ENCODE measurements around the gene CPXM2. TPM values are rescaled to one million over a fixed set of nuclear protein-coding genes. Genes with fewer than 3 reads are reported as not detected.

CPXM2 gene
- total RNA-seq, 1 donor from 2014 or later: 9.7 TPM

DNA sequence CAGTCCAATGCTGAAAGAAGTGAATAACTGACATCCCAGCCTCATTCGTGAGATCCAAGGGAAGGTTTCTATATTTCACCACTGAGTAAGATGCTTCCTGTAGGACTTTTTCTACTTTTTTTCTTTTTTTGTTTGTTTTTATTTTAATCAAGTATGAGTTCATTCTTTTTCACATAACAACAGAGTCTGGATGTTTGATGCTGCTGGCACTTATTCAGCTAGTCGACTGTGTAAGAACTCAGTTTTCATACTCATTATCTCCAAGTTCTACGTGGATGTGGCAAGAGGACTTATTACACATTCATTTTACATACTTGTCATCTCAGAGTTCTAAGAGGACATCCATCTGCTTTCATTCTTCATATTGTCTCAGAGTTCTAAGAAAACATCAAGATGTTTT, 86.9 kb downstream of the CPXM2 start:
- Histone ChIP-seq H3K4me1 (no peaks in the 10 kb centered on the region), H3K27ac (no peak overlapping the region), H3K4me3 (no peak overlapping the region), H3K36me3 (no peaks in the 10 kb centered on the region), H3K9me3 (no peaks in the 10 kb centered on the region), H3K27me3 (no peaks in the 10 kb centered on the region)
- ATAC-seq (no peak), DNase-seq (no peak)
- intact Hi-C loops (cut with DNase I): no loop called here
- TF ChIP-seq, protein P1, sequence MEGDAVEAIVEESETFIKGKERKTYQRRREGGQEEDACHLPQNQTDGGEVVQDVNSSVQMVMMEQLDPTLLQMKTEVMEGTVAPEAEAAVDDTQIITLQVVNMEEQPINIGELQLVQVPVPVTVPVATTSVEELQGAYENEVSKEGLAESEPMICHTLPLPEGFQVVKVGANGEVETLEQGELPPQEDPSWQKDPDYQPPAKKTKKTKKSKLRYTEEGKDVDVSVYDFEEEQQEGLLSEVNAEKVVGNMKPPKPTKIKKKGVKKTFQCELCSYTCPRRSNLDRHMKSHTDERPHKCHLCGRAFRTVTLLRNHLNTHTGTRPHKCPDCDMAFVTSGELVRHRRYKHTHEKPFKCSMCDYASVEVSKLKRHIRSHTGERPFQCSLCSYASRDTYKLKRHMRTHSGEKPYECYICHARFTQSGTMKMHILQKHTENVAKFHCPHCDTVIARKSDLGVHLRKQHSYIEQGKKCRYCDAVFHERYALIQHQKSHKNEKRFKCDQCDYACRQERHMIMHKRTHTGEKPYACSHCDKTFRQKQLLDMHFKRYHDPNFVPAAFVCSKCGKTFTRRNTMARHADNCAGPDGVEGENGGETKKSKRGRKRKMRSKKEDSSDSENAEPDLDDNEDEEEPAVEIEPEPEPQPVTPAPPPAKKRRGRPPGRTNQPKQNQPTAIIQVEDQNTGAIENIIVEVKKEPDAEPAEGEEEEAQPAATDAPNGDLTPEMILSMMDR (IDR thresholded peaks at IDR 0.05): no peak

DNA sequence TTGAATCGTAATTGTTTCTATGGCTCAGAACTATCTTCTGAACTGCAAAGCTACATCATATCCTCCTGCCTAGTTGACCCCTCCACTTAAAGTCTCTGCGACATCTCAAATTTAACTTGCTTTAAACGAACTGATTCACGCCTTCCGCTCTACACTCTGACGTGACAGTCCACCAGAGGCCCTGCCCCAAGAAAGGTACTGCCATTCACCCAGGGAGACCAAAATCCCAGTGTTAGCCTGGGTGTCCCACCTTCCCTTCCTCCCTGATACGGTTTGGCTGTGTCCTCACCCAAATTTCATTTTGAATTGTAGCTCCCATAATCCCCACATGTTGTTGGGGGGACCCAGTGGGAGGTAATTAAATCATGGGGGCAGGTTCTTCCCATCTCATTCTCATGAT, 90.8 kb downstream of the CPXM2 start:
- DNase-seq (no peak), ATAC-seq (no peak)
- TF ChIP-seq, protein P1 (IDR thresholded peaks at IDR 0.05): no peak
- Histone ChIP-seq H3K9me3 (no peaks in the 10 kb centered on the region), H3K36me3 (no peaks in the 10 kb centered on the region), H3K4me1 (no peaks in the 10 kb centered on the region), H3K27ac (no peak overlapping the region), H3K4me3 (no peak overlapping the region), H3K27me3 (no peaks in the 10 kb centered on the region)
- intact Hi-C loops (cut with DNase I): no loop called here

DNA sequence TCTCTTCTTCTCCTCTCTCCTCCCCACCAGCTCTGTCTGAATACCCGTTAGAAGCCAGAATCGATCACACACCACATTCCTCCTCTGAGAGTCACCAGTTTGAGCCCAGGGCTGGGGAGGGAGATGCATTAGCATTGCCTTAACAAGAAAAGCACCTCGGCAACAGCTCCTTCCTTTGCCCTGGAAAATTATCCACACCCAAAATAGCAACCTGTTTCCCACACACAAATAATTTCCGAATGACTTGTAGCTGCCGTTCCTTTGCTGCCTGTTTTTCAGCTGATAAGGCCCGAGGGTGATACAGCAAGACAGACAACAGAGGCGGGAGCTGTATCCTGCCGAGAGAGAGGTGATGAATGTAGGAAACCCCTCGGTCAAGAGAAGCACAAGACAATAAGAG, 91.3 kb downstream of the CPXM2 start:
- Histone ChIP-seq H3K27me3 (no peaks in the 10 kb centered on the region), H3K36me3 (no peaks in the 10 kb centered on the region), H3K4me3 (no peak overlapping the region), H3K9me3 (no peaks in the 10 kb centered on the region), H3K27ac (no peak overlapping the region), H3K4me1 (no peaks in the 10 kb centered on the region)
- DNase-seq (no peak), ATAC-seq (no peak)
- TF ChIP-seq, protein P1 (IDR thresholded peaks at IDR 0.05): no peak
- intact Hi-C loops (cut with DNase I): no loop called here

DNA sequence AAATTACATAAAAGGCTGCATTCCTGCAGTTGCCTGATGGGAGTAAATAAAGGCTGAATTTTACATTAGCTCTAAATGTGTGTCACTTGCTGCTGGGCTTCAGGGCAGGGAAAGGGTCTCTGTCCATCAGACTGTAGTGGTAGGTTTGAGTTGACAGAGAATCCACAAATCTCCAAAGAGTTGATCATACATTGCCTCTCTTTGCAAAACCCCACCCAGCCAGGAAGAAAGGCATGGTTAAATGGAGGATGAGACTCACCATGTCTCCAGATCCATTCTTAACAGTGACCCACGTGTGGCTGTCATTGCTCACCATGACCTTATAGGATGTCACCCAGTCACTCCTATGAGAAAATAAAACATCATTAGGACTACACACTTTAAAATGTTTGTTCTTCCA, 92.8 kb downstream of the CPXM2 start:
- no peak for ATAC-seq
- intact Hi-C loops (cut with DNase I): no loop called here
- Histone ChIP-seq H3K4me1 (no peaks in the 10 kb centered on the region), H3K9me3 (no peaks in the 10 kb centered on the region), H3K27me3 (no peaks in the 10 kb centered on the region), H3K27ac (no peak overlapping the region), H3K4me3 (no peak overlapping the region), H3K36me3 (no peaks in the 10 kb centered on the region)
- TF ChIP-seq, protein P1 (IDR thresholded peaks at IDR 0.05): no peak
- DNase-seq: no peak

DNA sequence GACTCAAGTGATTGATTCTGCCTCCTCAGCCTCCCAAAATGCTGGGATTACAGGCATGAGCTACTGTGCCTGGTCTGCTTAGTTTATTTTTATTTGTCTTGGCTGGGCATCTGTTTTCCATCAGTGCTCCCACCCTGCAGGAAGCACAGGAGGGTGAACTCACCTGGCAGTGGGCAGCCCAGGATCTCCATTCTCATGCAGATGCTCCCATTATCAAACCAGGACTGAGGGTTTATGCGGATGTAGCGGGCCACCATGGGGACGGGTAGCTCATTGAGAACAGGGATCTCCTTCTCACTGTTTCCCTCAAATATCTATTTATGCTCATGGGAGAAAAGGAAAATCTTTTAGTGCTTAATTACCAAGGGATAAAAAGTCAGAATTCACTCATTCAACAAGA, 93.8 kb downstream of the CPXM2 start:
- ATAC-seq: no peak
- intact Hi-C loops (cut with DNase I): no loop called here
- TF ChIP-seq, protein P1 (IDR thresholded peaks at IDR 0.05): no peak
- Histone ChIP-seq H3K27ac (no peak overlapping the region), H3K27me3 (no peaks in the 10 kb centered on the region), H3K4me1 (no peaks in the 10 kb centered on the region), H3K36me3 (no peaks in the 10 kb centered on the region), H3K4me3 (no peak overlapping the region), H3K9me3 (no peaks in the 10 kb centered on the region)
- no peak for DNase-seq

DNA sequence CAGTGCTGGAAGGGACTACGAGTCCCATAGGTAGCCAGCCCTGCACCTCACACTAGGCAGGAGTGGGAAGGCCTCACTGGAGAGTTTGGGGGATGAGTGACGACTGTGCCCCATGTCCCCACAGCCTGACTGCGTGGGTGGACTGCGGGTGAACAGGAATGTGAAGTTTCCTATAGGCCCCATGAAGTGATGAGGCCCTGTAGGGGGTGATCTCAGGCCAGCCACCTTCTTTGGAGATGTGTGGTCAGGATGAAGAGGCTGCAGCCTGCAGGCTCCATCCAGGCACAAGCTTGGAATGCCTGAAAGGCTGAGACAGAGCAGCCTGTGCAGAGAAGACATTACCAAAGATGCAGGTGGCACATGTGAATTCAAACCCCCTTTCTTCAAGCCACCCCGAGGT, 94.9 kb downstream of the CPXM2 start:
- Histone ChIP-seq H3K4me3 (no peak overlapping the region), H3K9me3 (no peaks in the 10 kb centered on the region), H3K4me1 (no peaks in the 10 kb centered on the region), H3K27me3 (no peaks in the 10 kb centered on the region), H3K27ac (no peak overlapping the region), H3K36me3 (no peaks in the 10 kb centered on the region)
- TF ChIP-seq, protein P1 (IDR thresholded peaks at IDR 0.05): no peak
- DNase-seq (no peak), ATAC-seq (no peak)
- intact Hi-C loops (cut with DNase I): no loop called here

Data from upper lobe of right lung (tissue), 1 donor.